HepG2 (cell line): ENCODE results near the gene SNCAIP. TPM values are rescaled to one million over a fixed set of nuclear protein-coding genes. Genes with fewer than 3 reads are reported as not detected.
"Not testable (repeated sequence)": the region's sequence is repeated elsewhere in the genome, so short reads cannot be mapped to it uniquely, and the experiment has no call there.

ENCODE experiments used
- ATAC-seq: fragments of 200-7000 bp; cut with Tn5 transposase; 3 replicates; pipeline ENCODE4 v1.9.1; 2020; ENCODE audit warnings: mild to moderate bottlenecking, moderate library complexity
- BruUV-seq: library from RNA; stranded (reverse); fragments of 400-500 nt; replicated peaks from 2 replicates; lab custom pipeline; 2021; lab: Mats Ljungman, UMichigan
- CTCF ChIA-PET: fragments of 300-600 bp; formaldehyde crosslinking; extraction: SDS; loops from one replicate; lab custom pipeline; 2021; ENCODE audit warnings: low total read pairs, inconsistent platforms, low intra/inter-chr PET ratio; lab: Yijun Ruan, JAX
- POLR2A ChIA-PET: fragments of 350-600 bp; sonication (Branson Sonifier 250); formaldehyde crosslinking; loops from one replicate; lab custom pipeline; 2020; ENCODE audit warnings: antibody characterized with exemption, inconsistent platforms; lab: Yijun Ruan, JAX
- DNase-seq: peaks from one replicate; pipeline ENCODE4 v3.0.0-alpha.2; 2015; ENCODE audit warnings: low spot score
- FAIRE-seq: peaks from 3 replicates; lab custom pipeline; 2011; peaks lifted over from hg19 to GRCh38; lab: Jason Lieb, UNC
- H2AFZ ChIP-seq: one replicate; pipeline ENCODE4 v1.6.1; 2011; ENCODE audit warnings: low read length, inconsistent platforms
- H3K27ac ChIP-seq: fragments of 300-600 bp; 3 replicates; pipeline ENCODE4 v1.8.0; 2011; ENCODE audit warnings: mixed run types, mild to moderate bottlenecking, mixed read lengths, low read length, inconsistent platforms; ENCODE audit not compliant: insufficient read depth; ENCODE audit errors: extremely low read length
- H3K27me3 ChIP-seq, 2 experiments: fragments of 200-600 bp in 1 of 2; 2 replicates in 1 of 2; 3 replicates in 1 of 2; pipeline versions ENCODE4 v1.6.0 to v1.8.0; 2011; ENCODE audit warnings: low read length in 2 of 2, mild to moderate bottlenecking in 2 of 2, moderate library complexity in 2 of 2, inconsistent platforms in 1 of 2; ENCODE audit not compliant: insufficient read depth in 2 of 2, control insufficient read depth in 1 of 2
- H3K36me3 ChIP-seq, 2 experiments: fragments of 200-600 bp in 1 of 2; replicated peaks in 1 of 2; 2 replicates in 1 of 2; 3 replicates in 1 of 2; pipeline versions ENCODE4 v1.5.1 to v1.8.0; 2011; ENCODE audit warnings: low read length in 2 of 2, inconsistent platforms in 1 of 2; ENCODE audit not compliant: insufficient read depth in 2 of 2, control insufficient read depth in 1 of 2
- H3K4me1 ChIP-seq: 2 replicates; pipeline ENCODE4 v1.5.1; 2012; ENCODE audit warnings: low read length, inconsistent platforms; ENCODE audit not compliant: insufficient read depth
- H3K4me2 ChIP-seq: 2 replicates; pipeline ENCODE4 v1.6.0; 2011; ENCODE audit warnings: low read depth, low read length, inconsistent platforms
- H3K4me3 ChIP-seq, 3 experiments: fragments of 200-600 bp in 1 of 3; sonication (generic), shearing (Covaris generic) in 1 of 3; replicated peaks in 1 of 3; 2 replicates each; pipeline ENCODE4 v1.5.1; 2011 to 2016; ENCODE audit warnings: low read length in 3 of 3, inconsistent platforms in 2 of 3, low read depth in 2 of 3, mild to moderate bottlenecking in 2 of 3, control low read depth in 1 of 3, mixed read lengths in 1 of 3; ENCODE audit not compliant: insufficient read depth in 1 of 3
- H3K79me2 ChIP-seq: one replicate; pipeline ENCODE4 v1.6.1; 2011; ENCODE audit warnings: low read length, inconsistent platforms; ENCODE audit not compliant: insufficient read depth
- H3K9ac ChIP-seq: 2 replicates; pipeline ENCODE4 v1.6.0; 2011; ENCODE audit warnings: mild to moderate bottlenecking, low read depth, low read length, inconsistent platforms; ENCODE audit not compliant: insufficient read depth
- H3K9me3 ChIP-seq: 2 replicates; pipeline ENCODE4 v1.5.1; 2012; ENCODE audit warnings: mild to moderate bottlenecking, low read length
- H4K20me1 ChIP-seq: 2 replicates; pipeline ENCODE4 v1.6.0; 2011; ENCODE audit warnings: inconsistent platforms, mild to moderate bottlenecking, low read length, moderate library complexity; ENCODE audit not compliant: insufficient read depth
- ATM ChIP-seq: fragments of 450-650 bp; IDR thresholded peaks from 2 replicates; pipeline ENCODE4 v1.7.1; 2017; ENCODE audit warnings: mild to moderate bottlenecking, borderline replicate concordance
- WGBS: methylation state at CpG from one replicate; pipeline ENCODE4 v1.1.6; 2017; ENCODE audit warnings: low lambda C conversion rate; 5-methylcytosine and 5-hydroxymethylcytosine counted together
- in situ Hi-C: cut with HindIII; loops from 2 replicates; pipeline ENCODE4 v1.10.0; 2017; ENCODE audit warnings: low pct_unique_long_range_greater_than_20kb; ENCODE audit not compliant: extremely low pct_ligation_motif_present
- intact Hi-C: fragments of 100-400 bp; cut with micrococcal nuclease; formaldehyde crosslinking; loops from one replicate; pipeline ENCODE4 v1.10.0; 2022; ENCODE audit not compliant: unreplicated experiment
- polyA plus RNA-seq, 8 experiments: library from polyadenylated mRNA; depleted of rRNA in 3 of 8; stranded (reverse) in 7 of 8; unstranded in 1 of 8; fragments of >200 nt; fragmentation: Illumina TruSeq in 4 of 8; extraction: Trizol in 4 of 8; gene quantifications; 2 replicates each; pipeline versions ENCODE4 v1.2.1 to v1.2.3, GENCODE V29; 2011 to 2016; ENCODE audit warnings: low read depth in 4 of 8, missing spikeins in 1 of 8, mixed read lengths in 1 of 8; ENCODE audit not compliant: insufficient read depth in 1 of 8
- total RNA-seq, 5 experiments: library from RNA; depleted of rRNA; stranded (reverse); fragments of >200 nt; fragmentation: Illumina TruSeq; extraction: Trizol; gene quantifications; 2 replicates each; pipeline ENCODE4 v1.2.3, GENCODE V29; 2016; ENCODE audit warnings: low read depth in 1 of 5
- TF ChIP-seq, protein P1 (sequence below): IDR thresholded peaks from 2 replicates; pipeline ENCODE4 v1.6.1; 2016; ENCODE audit warnings: missing biosample characterization, missing genetic modification reagents, low read depth
- TF ChIP-seq, protein P2 (sequence below): sonication (generic); formaldehyde crosslinking; IDR thresholded peaks from 2 replicates; pipeline ENCODE4 v1.5.0; 2020; ENCODE audit warnings: mild to moderate bottlenecking, missing genetic modification reagents

The SNCAIP gene
- total and polyA plus RNA-seq, 2 of the 13 experiments (the other 11 are each of a cell fraction or from before 2014, with no cell fraction given) = not detected

DNA sequence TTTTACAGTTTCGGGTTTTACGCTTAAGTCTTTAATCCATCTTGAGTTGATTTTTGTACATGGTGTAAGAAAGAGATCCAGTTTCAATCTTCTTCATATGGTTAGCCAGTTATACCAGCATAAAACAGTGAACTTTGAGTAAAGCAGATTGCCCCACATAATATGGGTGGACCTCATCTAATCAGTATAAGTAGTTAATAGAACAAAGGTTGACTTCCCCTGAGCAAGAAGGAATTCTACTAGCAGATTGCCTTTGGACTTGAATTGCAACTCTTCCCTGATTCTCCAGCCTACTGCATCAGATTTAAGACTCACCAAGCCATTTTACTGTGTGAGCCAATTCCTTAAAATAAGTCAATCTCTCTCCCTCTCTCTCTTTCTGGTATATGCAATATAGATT is 173.2 kb downstream of the SNCAIP start (continued):
- TF ChIP-seq, protein P1, sequence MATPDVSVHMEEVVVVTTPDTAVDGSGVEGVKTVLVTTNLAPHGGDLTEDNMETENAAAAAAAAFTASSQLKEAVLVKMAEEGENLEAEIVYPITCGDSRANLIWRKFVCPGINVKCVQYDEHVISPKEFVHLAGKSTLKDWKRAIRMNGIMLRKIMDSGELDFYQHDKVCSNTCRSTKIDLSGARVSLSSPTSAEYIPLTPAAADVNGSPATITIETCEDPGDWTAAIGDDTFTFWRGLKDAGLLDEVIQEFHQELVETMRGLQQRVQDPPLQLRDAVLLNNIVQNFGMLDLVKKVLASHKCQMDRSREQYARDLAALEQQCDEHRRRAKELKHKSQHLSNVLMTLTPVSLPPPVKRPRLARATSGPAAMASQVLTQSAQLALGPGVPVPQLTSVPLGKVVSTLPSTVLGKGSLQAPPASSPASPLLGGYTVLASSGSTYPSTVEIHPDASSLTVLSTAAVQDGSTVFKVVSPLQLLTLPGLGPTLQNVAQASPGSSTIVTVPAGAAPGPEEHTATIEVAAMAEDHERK (CRISPR knock-in tag) = no peak
- TF ChIP-seq, protein P2, sequence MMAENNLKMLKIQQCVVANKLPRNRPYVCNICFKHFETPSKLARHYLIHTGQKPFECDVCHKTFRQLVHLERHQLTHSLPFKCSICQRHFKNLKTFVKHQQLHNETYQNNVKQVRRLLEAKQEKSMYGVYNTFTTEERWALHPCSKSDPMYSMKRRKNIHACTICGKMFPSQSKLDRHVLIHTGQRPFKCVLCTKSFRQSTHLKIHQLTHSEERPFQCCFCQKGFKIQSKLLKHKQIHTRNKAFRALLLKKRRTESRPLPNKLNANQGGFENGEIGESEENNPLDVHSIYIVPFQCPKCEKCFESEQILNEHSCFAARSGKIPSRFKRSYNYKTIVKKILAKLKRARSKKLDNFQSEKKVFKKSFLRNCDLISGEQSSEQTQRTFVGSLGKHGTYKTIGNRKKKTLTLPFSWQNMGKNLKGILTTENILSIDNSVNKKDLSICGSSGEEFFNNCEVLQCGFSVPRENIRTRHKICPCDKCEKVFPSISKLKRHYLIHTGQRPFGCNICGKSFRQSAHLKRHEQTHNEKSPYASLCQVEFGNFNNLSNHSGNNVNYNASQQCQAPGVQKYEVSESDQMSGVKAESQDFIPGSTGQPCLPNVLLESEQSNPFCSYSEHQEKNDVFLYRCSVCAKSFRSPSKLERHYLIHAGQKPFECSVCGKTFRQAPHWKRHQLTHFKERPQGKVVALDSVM (CRISPR knock-in tag) = no peak
- TF ChIP-seq ATM = no peak

DNA sequence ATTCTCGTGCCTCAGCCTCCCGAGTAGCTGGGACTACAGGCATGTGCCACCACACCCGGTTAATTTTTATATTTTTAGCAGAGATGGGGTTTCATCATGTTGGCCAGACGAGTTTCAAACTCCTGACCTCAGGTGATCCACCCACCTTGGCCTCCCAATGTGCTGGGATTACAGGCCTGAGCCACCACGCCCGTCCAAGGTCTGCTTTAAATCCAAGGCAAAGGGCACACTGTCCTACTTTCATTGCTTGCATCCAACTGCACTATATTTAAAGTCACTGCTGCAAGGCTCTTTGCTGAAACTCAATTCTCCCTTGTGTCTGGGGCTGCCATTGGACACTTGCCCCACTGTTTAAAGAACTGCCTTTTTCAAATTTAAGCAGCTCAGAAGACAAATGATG is 174.6 kb downstream of the SNCAIP start:
- H3K36me3 ChIP-seq, H3K4me2 ChIP-seq, DNase-seq, ATAC-seq, FAIRE-seq, H3K4me1 ChIP-seq, BruUV-seq, intact Hi-C loops, CTCF ChIA-PET, in situ Hi-C loops, H3K27ac ChIP-seq, POLR2A ChIA-PET, H3K4me3 ChIP-seq, H3K9ac ChIP-seq, H3K27me3 ChIP-seq, H3K9me3 ChIP-seq, H2AFZ ChIP-seq, H3K79me2 ChIP-seq, H4K20me1 ChIP-seq: not testable (repeated sequence)
- WGBS = 37% methylated on average over 4 of the region's 6 CpGs
